ENCODE measurements around the gene COPZ1. TPM values are rescaled to one million over a fixed set of nuclear protein-coding genes. Genes with fewer than 3 reads are reported as not detected.
"Not testable (repeated sequence)": the region's sequence is repeated elsewhere in the genome, so short reads cannot be mapped to it uniquely, and the experiment has no call there.

COPZ1 gene
- total RNA-seq, 2 experiments from 2014 or later, result 96.3 to 102 TPM

- Mint-ChIP-seq H3K4me3 (no peak overlapping the region), H3K9me3 (no peaks in the 10 kb centered on the region), H3K36me3 (peaks cover 6% of the 10 kb centered on the region), H3K27ac (no peak overlapping the region), H3K4me1 (peaks cover 8% of the 10 kb centered on the region), H3K27me3 (no peaks in the 10 kb centered on the region)
- DNase-seq, result no peak
Measured at GRCh38 chr12:54338698-54339296, 13.9 kb downstream of the COPZ1 start.

DNA sequence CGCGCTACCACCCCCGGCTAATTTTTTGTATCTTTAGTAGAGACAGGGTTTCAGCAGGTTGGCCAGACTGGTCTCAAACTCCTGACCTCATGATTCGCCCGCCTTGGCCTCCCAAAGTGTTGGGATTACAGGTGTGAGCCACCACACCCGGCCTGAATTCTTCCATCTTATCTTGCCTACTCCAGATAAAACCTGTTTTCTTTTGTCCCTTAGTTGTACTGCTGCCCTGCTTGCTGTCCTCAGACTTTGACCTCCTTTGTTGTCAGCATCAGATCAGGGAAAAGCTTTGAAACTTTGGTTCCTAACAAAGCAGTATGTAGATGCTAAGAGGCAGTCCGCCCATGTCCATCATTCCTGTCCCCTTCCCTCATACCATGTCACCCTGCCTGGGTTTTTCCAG is 15.9 kb downstream of the COPZ1 start:
- Mint-ChIP-seq H3K9me3 (no peaks in the 10 kb centered on the region), H3K4me1 (peaks cover 5% of the 10 kb centered on the region), H3K4me3 (no peak overlapping the region), H3K36me3 (peaks cover 12% of the 10 kb centered on the region), H3K27me3 (no peaks in the 10 kb centered on the region), H3K27ac (no peak overlapping the region)
- no peak for DNase-seq

DNA sequence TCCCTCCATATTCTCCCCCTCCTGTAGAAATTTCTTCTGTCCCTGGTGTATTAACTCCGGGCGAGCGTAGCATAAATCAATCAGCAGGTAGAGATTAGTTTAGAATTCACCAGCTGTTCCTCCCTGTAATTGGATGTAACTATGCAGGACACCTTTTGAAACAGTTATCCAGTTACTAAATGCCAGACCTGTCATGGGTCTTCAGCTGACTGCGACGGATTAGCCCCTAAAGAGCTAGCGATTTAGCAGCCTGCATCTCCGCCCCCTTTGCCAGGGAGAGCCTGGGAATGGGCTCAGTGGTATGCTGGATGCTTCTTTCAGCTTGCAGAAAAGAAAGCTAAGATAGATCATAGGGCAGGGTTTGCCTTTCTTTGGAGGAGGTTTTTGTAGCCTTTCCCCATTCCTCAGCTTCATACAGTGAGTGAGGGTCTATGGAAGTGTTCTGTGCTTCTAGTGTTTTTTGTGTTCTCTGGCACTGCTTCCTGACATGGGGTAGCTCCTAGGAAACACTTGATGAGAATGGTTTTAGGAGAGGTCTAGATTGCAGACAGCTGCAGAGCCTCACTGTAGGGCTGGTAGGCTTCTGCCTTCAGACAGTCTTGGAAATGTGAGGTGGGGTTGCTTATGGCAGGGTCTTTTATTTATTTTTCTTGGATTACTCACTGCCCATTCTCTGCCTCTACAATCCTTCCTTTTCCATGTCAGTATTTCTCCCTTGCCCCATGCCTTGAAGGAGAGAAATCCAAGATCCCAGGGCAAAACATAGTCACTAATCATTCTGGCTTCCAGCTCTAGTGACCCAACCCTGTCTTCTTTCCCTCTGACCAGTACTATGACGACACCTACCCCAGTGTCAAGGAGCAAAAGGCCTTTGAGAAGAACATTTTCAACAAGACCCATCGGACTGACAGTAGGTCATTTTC is 16.7 kb downstream of the COPZ1 start:
- Mint-ChIP-seq H3K4me1 (peaks cover 5% of the 10 kb centered on the region), H3K27me3 (no peaks in the 10 kb centered on the region), H3K4me3 (no peak overlapping the region), H3K36me3 (peaks cover 12% of the 10 kb centered on the region), H3K9me3 (no peaks in the 10 kb centered on the region), H3K27ac (no peak overlapping the region)
- no peak for DNase-seq

DNA sequence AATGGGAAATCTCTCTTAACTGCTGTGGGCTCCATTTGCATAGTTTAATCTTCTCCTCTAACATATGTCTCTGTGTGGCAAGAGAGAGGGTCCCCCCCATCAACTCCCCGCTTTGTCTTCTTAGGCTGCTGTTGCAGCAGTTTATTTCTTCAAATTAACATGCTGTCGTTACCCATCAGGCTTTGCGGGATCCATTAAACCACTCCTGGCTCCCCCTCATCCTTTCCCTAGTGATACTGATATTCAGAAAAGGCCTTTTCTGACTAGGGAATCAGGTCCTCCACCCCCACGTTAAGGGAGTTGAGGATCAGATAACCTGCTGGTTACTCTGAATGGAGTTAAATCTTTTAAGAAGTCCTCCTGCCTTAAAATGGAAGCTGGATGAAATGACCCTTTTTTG is 24.1 kb downstream of the COPZ1 start:
- no peaks in the 10 kb centered on the region for H3K9me3 Mint-ChIP-seq
- H3K36me3 Mint-ChIP-seq, result peaks cover 19% of the 10 kb centered on the region
- no peaks in the 10 kb centered on the region for H3K27me3 Mint-ChIP-seq
- H3K4me1 Mint-ChIP-seq, result peaks cover 14% of the 10 kb centered on the region
- no peak overlapping the region for H3K27ac Mint-ChIP-seq
- no peak overlapping the region for H3K4me3 Mint-ChIP-seq
- DNase-seq, result no peak

DNA sequence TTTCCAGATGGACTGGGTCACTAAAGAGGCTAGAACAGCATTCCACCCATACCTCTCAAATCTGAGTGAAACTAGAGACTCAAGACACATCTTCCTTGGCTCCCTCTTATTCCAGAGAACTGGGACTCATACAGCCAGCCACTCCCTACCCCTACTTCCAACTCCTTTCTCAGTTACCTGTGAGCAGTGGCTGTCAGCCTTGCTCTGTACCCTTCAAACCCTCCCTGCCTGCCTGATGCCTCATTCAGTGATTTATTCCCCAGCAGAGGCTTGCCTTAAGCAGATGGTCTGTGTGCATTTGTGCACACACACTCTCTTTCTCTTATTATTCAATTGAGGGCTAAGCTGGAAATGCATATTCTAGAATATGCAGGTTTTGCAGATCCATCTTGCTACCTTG is 24.7 kb downstream of the COPZ1 start:
- Mint-ChIP-seq H3K27me3 (no peaks in the 10 kb centered on the region), H3K9me3 (no peaks in the 10 kb centered on the region), H3K27ac (no peak overlapping the region), H3K4me3 (no peak overlapping the region), H3K36me3 (peaks cover 19% of the 10 kb centered on the region), H3K4me1 (peaks cover 14% of the 10 kb centered on the region)
- DNase-seq, result no peak

DNA sequence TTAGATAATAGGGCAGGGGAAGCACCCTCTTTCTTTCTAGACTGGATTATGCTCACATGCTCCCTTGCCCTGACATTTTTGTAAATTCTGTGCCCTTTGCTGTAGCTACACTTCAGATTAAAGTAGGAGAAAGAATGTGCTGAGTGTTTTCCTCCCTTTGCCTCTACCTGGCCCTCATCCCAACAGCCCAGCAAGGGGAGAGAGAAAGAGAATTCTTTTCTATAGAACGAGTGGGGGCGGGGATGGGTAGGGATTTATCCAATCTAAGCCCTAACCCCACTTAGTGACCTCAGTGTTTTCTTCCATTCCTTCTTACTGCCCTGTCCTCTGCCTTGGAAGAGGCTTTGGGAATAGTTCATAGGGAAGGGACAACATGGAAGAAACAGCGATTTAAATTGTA is 25.8 kb downstream of the COPZ1 start:
- Mint-ChIP-seq H3K27me3 (no peaks in the 10 kb centered on the region), H3K4me1 (peaks cover 14% of the 10 kb centered on the region), H3K9me3 (no peaks in the 10 kb centered on the region), H3K27ac (no peak overlapping the region), H3K36me3 (peaks cover 13% of the 10 kb centered on the region), H3K4me3 (no peak overlapping the region)
- no peak for DNase-seq

GRCh38 chr12:54351341-54351740 is 26.4 kb downstream of the COPZ1 start:
- Mint-ChIP-seq H3K27ac (no peak overlapping the region), H3K27me3 (no peaks in the 10 kb centered on the region), H3K4me3 (no peak overlapping the region), H3K9me3 (no peaks in the 10 kb centered on the region), H3K36me3 (peaks cover 13% of the 10 kb centered on the region), H3K4me1 (peaks cover 14% of the 10 kb centered on the region)
- no peak for DNase-seq

GRCh38 chr12:54352022-54352531 is 27.1 kb downstream of the COPZ1 start:
- H3K27ac Mint-ChIP-seq, result peak overlapping the region; percentile 76
- H3K36me3 Mint-ChIP-seq, result peaks cover 13% of the 10 kb centered on the region
- H3K9me3 Mint-ChIP-seq, result no peaks in the 10 kb centered on the region
- H3K4me1 Mint-ChIP-seq, result peaks cover 15% of the 10 kb centered on the region
- peak overlapping the region; percentile 62 for H3K4me3 Mint-ChIP-seq
- peak; percentile 41 for DNase-seq
- no peaks in the 10 kb centered on the region for H3K27me3 Mint-ChIP-seq

DNA sequence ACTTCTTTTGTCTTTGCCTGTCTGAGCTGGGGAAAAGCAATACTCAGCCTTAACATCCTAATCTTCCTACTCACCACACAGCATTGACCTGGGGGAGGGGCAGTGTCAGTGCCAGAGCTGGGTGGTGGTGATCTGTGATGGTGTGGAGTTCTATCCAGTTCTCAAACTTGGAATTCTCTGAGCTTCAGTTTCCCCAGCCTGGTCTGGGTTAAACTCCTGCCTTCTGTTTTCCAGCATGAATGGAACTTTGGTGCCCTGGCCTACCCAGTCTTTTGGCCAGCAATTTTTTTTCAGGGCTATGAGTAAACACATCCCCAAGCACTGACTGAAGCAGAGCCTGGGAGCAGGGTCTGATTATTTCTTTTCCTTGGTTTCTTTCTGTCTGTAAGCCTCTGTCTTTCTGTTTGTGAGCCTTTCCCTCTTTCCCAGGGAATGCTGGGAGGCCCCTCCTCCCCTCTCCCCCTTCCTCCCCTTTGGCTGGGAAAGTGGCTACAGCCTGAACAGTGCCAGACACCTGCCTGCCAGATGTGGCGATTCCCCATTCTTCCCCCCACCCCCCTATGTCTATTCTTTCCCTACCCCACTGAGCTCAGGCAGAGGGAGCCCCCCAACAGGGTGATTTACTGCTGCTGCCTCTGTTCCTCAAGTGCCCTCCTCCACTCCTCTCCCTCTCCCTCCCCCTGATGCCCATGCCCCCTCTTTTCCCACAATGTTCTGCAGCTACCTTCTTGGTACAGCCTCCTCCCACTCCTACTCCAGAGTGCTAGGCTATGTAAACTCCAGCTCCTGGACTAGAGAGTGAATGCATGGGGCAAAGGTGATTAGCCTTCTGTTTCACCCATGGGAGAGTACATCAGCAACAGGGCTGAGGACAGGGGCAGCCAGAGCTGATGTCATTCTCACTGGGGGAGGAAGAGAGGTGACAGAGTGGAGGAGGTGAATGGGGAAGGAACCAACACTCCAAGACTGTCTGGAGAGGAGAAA is 28.3 kb downstream of the COPZ1 start:
- H3K27me3 Mint-ChIP-seq, result no peaks in the 10 kb centered on the region
- no peaks in the 10 kb centered on the region for H3K9me3 Mint-ChIP-seq
- no peak overlapping the region for H3K27ac Mint-ChIP-seq
- DNase-seq, result no peak
- peaks cover 18% of the 10 kb centered on the region for H3K4me1 Mint-ChIP-seq
- H3K36me3 Mint-ChIP-seq, result peaks cover 13% of the 10 kb centered on the region
- no peak overlapping the region for H3K4me3 Mint-ChIP-seq

- not testable (repeated sequence) for H3K9me3 Mint-ChIP-seq
Measured at GRCh38 chr12:54354271-54354670, 29.3 kb downstream of the COPZ1 start.

GRCh38 chr12:54355104-54355815 is 30.3 kb downstream of the COPZ1 start:
- Mint-ChIP-seq H3K4me1 (peaks cover 19% of the 10 kb centered on the region), H3K27ac (no peak overlapping the region), H3K36me3 (peaks cover 11% of the 10 kb centered on the region), H3K9me3 (no peaks in the 10 kb centered on the region), H3K27me3 (no peaks in the 10 kb centered on the region), H3K4me3 (no peak overlapping the region)
- DNase-seq, result no peak

More at GRCh38 chr12:54354271-54354670, 29.3 kb downstream of the COPZ1 start:
- not testable (repeated sequence) for H3K27ac Mint-ChIP-seq, H3K27me3 Mint-ChIP-seq, H3K4me3 Mint-ChIP-seq, DNase-seq
- H3K4me1 Mint-ChIP-seq, result peaks cover 18% of the 10 kb centered on the region
- H3K36me3 Mint-ChIP-seq, result peaks cover 13% of the 10 kb centered on the region

DNA sequence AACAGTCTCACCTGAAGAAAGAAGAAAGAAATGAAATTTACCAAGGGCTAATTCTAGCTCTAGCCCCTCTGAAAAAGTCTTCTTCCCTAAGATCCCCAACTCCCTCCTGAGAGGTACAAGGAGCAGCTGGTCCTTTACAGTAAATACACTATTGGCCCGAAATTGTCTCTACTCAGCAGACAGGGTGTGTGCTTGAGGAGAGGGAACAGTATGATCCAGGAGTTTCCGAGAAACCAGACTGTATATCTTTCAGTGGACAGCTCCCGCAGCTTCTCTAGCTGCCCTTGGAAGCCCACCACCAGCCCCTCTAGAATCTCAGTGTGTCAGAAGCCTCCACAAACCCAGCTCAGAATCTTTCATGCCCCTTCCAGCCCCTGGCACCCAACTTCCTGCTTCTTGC is 31.3 kb downstream of the COPZ1 start:
- H3K9me3 Mint-ChIP-seq, result no peaks in the 10 kb centered on the region
- H3K4me3 Mint-ChIP-seq, result no peak overlapping the region
- peaks cover 8% of the 10 kb centered on the region for H3K36me3 Mint-ChIP-seq
- peaks cover 25% of the 10 kb centered on the region for H3K4me1 Mint-ChIP-seq
- no peaks in the 10 kb centered on the region for H3K27me3 Mint-ChIP-seq
- no peak for DNase-seq
- H3K27ac Mint-ChIP-seq, result no peak overlapping the region

DNA sequence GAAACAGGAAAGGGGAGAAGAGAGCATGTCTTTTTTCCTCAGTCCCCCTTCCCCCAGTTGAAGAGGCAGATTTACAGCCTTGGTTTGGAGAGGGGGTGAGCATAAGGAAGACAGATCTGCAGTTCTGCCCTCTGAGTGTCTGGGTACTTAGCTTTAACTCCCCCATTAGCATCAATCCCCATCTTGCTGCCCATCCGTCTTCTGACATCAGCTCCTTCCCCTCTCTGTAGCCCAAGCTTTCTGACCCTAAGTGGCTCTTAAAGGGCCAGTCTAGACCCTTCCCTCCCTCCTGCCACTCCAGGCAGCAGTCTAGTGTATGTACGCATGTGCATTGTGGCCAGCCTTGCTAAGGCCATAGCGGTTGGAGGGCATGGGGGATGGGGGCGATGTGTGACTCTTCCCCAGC is 32.0 kb downstream of the COPZ1 start:
- H3K27me3 Mint-ChIP-seq, result no peaks in the 10 kb centered on the region
- no peaks in the 10 kb centered on the region for H3K9me3 Mint-ChIP-seq
- no peak overlapping the region for H3K27ac Mint-ChIP-seq
- H3K4me3 Mint-ChIP-seq, result no peak overlapping the region
- no peak for DNase-seq
- H3K36me3 Mint-ChIP-seq, result peaks cover 5% of the 10 kb centered on the region
- peaks cover 20% of the 10 kb centered on the region for H3K4me1 Mint-ChIP-seq

DNA sequence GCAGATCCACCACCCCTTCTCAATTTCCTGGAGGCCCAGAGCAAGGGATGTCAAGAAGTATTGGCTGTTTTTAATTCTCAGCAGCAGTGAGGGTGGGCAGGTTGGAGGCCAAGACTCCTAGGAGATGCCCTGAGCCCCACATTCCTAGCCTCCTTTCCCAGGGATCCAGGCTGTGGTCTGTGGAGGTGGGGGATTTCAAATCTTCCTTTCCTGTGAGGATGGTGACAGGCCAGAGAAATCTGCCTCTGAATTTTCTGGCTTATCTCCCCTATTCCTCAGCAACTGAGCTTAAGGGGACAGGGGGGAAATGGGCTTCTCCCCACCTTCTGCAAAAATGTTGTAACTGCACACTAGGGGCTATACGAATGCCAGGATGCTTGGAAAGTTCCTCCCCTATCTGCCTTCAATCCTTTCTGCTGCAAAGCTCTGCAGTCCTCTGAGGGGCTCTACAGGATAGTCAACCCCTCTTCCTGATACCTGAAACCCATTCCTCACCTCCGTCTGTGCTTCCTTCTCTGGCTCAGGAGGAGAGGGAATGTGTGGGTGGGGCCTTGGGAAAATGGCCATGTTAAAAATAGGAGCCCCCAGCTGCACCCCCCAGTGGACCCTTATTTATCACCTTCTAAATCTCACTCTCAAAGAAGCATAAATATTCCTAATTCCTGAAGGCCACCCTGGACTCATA is 32.7 kb downstream of the COPZ1 start:
- DNase-seq, result no peak
- Mint-ChIP-seq H3K4me3 (no peak overlapping the region), H3K36me3 (no peaks in the 10 kb centered on the region), H3K9me3 (no peaks in the 10 kb centered on the region), H3K27ac (no peak overlapping the region), H3K27me3 (no peaks in the 10 kb centered on the region), H3K4me1 (peaks cover 14% of the 10 kb centered on the region)

Measured in activated naive CD8-positive, alpha-beta T cell treated with anti-CD3 and anti-CD28 coated beads for 36 hours (primary cell).